Vagina (tissue), 2 donors: ENCODE results near the gene PPP1R14B.
A peak's percentile ranks its signal among the peaks of the same experiment; 100 is the strongest.

Experiments used
- POLR2A ChIP-seq, 2 donors: fragments of 450-650 bp; IDR thresholded peaks; one replicate each; pipeline ENCODE4 v1.6.1; 2017; ENCODE audit warnings: antibody characterized with exemption in 2 of 2, mild to moderate bottlenecking in 2 of 2, moderate library complexity in 2 of 2
- TF ChIP-seq, protein P1 (sequence below), 3 experiments: fragments of 450-650 bp in 2 of 3; fragments of 200-600 bp in 1 of 3; sonication (generic) in 1 of 3; IDR thresholded peaks; one replicate each; pipeline ENCODE4 v1.5.1; 2017 to 2019; ENCODE audit warnings: antibody characterized with exemption in 3 of 3, mild to moderate bottlenecking in 2 of 3, moderate library complexity in 2 of 3

DNA sequence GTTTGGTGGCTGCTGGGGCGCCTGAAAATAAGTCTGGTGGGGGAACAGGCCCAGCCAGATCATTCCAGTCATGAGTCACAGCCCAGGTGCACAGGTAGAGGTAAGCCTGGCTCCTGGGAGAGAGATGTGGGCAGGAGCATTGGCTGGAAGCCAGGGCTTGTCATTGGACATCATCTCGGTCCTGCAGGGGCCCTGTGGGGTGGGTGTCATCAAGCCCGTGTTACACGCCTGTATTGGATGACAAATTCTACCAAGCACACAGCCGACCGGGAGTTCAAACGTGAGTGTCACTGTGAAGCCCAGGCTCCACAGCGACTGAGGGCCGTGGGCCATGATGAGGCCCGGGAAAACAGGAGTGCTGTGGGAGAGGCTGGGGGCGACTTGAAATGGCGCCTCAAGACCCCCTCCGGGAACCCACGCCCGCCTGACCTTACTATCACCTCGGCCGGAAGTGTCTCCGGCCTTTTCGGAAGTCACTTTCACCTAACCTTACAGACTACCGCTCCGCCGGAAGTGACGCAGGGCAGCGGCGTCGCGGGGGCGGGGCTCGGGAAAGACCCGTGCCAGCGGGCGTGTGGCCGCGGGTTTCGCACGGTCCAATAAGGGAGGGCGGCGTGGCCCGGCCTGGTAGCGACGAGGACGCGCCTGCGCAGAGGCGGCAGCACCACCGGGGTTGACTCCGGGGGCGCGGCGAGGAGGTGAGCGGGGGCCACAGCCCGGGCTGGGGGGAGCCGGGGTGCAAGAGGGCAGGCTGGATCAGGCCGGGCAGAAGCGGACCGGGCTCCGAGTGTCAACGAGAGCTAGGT lies 6.1 kb downstream of the PPP1R14B start, which contains the start of gene FKBP2:
- TF ChIP-seq, protein P1, sequence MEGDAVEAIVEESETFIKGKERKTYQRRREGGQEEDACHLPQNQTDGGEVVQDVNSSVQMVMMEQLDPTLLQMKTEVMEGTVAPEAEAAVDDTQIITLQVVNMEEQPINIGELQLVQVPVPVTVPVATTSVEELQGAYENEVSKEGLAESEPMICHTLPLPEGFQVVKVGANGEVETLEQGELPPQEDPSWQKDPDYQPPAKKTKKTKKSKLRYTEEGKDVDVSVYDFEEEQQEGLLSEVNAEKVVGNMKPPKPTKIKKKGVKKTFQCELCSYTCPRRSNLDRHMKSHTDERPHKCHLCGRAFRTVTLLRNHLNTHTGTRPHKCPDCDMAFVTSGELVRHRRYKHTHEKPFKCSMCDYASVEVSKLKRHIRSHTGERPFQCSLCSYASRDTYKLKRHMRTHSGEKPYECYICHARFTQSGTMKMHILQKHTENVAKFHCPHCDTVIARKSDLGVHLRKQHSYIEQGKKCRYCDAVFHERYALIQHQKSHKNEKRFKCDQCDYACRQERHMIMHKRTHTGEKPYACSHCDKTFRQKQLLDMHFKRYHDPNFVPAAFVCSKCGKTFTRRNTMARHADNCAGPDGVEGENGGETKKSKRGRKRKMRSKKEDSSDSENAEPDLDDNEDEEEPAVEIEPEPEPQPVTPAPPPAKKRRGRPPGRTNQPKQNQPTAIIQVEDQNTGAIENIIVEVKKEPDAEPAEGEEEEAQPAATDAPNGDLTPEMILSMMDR (IDR thresholded peaks at IDR 0.05) = no peak
- TF ChIP-seq POLR2A (IDR thresholded peaks at IDR 0.05) = peak in 1 of 2 donors; percentile 65
